ENCODE measurements around the gene ASB8. TPM values are rescaled to one million over a fixed set of nuclear protein-coding genes. Genes with fewer than 3 reads are reported as not detected.

ASB8 gene
- total RNA-seq, 1 donor from 2014 or later = 8.6 TPM

DNA sequence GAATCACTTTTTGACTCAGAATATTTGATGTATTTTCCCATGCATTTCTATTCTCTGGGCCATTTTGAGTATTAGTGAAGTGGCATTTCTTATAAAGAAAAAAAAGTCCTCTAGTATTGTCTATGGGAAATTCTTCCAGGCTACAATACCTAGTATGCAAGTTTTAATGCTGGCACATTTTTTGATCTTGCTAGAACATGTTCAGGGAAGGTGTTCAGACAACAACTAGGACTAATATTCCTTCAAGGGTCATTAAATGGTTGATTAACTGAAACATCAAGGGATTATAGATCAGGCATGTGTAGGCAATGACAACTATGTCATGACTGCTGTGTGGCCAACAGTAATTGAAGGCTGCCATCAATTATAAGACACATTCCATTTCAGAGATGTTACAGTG, 33.8 kb upstream of the ASB8 start:
- TF ChIP-seq, protein P1, sequence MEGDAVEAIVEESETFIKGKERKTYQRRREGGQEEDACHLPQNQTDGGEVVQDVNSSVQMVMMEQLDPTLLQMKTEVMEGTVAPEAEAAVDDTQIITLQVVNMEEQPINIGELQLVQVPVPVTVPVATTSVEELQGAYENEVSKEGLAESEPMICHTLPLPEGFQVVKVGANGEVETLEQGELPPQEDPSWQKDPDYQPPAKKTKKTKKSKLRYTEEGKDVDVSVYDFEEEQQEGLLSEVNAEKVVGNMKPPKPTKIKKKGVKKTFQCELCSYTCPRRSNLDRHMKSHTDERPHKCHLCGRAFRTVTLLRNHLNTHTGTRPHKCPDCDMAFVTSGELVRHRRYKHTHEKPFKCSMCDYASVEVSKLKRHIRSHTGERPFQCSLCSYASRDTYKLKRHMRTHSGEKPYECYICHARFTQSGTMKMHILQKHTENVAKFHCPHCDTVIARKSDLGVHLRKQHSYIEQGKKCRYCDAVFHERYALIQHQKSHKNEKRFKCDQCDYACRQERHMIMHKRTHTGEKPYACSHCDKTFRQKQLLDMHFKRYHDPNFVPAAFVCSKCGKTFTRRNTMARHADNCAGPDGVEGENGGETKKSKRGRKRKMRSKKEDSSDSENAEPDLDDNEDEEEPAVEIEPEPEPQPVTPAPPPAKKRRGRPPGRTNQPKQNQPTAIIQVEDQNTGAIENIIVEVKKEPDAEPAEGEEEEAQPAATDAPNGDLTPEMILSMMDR (conservative IDR thresholded peaks at IDR 0.05; ENCODE audit: low read depth, low read length) = no peak
- DNase-seq (ENCODE audit: low read depth) = no peak
- H3K4me3 ChIP-seq (ENCODE audit: low read depth, low read length) = no peak overlapping the region

DNA sequence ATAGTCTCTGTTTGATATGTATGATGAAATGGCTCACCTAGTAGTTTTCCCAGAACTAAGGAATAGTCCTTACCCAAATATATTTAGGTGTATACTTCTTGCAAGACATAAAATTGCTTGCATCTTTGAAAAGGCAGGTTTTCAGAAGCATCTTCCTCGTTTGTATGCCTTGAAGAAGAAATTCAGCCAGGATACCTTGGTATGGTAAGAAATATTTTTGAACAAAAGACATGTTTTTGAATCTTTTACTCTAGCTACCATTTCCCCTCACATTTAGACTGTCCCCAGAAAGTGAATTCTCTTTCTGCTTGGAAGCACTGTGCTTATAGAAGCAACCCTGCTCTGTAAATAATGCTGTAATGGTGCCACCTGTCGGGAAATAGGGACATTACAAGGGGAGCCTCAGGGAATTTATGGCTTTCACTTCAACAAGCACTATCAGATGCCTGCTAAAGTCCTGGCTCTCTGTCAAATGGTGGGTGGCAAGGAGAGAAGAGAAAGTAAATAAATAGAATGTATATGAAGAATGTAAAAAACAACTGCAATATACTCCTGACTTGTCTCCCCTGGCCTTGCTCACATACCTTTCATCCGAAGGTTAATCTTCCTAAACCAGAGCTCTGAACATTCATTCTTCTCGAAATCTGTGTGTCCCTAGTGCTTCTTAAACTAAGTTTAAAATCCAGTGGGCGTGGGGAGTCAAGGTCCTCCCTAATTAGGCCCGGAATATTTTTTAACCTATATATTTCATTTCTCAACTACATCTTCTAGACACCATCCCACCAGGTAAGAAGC, 32.2 kb upstream of the ASB8 start:
- no peak overlapping the region for H3K4me3 ChIP-seq (ENCODE audit: low read depth, low read length)
- TF ChIP-seq, protein P1 (conservative IDR thresholded peaks at IDR 0.05; ENCODE audit: low read depth, low read length) = peak; percentile 88
- no peak for DNase-seq (ENCODE audit: low read depth)

DNA sequence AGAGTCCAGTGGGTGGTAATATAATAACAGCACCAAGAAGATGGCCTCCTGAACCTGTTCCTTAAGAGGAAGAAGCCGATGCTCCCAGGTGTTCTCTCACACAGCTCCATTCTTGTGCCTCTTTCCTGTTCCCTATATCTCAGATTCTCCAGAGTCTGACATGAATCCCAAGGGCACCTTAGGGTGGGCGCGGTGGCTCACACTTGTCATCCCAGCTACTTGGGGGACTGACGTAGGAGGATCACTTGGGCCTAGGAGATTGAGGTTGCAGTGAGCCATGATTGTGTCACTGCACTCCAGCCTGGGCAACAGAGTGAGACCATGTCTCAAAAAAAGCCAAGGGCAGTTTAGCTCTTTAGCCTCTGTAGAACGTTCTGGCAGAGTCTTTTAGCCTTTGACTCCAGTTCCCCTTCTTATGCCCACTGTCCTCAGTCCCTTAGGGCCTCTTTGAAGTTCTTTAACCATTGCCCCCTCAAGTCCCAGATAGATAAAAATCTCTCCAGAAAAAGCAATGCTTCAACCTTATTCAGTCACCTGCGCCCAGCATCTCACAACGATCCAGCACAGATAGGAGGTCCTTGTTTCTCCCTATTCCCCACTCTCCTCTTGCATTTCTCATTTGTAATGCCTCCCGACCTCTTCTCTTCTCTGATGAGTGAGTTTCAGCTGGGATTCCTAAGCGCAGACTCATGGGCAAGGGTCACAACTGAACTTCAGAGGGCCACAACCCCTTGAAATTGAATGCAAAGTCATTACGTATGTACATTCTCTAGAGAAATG, 30.8 kb upstream of the ASB8 start:
- no peak overlapping the region for H3K4me3 ChIP-seq (ENCODE audit: low read depth, low read length)
- TF ChIP-seq, protein P1 (conservative IDR thresholded peaks at IDR 0.05; ENCODE audit: low read depth, low read length) = no peak
- DNase-seq (ENCODE audit: low read depth) = no peak

DNA sequence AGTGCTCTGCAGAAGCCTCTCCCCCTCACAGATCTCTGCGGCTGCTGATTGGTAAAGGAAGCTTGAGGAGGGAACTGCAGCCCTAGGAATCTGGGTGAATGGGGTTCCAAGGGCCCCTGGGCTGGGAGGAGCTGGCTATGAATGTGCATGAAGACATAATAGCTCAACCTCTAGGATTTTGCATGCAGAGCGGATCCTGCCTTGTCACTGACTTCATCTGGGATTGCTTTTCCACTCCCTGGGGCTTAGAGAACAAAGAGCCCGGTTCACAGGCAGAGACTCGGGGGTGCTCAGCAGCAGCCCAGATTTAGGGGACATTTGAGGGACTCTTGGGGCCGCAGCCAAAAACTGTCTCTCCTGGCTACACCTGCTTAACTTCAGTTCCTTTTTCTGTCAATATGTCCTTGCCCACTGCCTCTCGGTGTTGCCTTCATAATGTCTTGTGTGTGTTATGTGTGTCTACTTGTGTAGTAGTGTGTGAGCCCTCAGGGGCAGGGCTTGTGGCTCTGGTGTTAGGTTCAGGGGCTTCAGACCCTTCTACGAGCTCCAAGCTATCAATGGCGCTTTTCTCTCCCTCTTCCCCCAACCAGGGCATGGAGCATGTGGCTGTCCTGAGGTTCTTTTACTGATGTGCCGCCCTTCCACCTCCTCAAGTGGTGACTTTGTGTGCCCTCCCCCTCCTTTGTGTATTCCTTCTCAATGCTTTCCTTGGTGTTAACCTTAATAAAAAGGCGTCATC, 28.0 kb upstream of the ASB8 start:
- no peak for DNase-seq (ENCODE audit: low read depth)
- H3K4me3 ChIP-seq (ENCODE audit: low read depth, low read length) = no peak overlapping the region
- TF ChIP-seq, protein P1 (conservative IDR thresholded peaks at IDR 0.05; ENCODE audit: low read depth, low read length) = no peak

DNA sequence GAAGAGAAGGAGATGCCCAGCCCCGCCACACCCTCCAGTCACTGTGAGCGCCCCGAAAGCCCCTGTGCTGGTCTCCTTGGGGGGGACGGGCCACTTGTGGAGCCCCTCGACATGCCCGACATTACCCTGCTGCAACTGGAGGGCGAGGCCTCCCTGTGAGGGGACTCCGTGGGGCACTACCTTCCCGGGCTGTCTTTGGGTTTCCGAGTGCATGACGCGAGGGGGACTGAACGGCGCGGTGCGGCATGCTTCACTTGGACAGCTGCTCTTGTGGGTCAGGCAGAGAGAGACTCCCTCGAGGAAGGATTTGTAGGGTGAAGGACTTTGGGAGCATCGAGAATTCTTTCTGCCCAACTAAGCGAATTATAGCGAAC, 27.2 kb upstream of the ASB8 start:
- no peak overlapping the region for H3K4me3 ChIP-seq (ENCODE audit: low read depth, low read length)
- DNase-seq (ENCODE audit: low read depth) = no peak
- TF ChIP-seq, protein P1 (conservative IDR thresholded peaks at IDR 0.05; ENCODE audit: low read depth, low read length) = no peak

DNA sequence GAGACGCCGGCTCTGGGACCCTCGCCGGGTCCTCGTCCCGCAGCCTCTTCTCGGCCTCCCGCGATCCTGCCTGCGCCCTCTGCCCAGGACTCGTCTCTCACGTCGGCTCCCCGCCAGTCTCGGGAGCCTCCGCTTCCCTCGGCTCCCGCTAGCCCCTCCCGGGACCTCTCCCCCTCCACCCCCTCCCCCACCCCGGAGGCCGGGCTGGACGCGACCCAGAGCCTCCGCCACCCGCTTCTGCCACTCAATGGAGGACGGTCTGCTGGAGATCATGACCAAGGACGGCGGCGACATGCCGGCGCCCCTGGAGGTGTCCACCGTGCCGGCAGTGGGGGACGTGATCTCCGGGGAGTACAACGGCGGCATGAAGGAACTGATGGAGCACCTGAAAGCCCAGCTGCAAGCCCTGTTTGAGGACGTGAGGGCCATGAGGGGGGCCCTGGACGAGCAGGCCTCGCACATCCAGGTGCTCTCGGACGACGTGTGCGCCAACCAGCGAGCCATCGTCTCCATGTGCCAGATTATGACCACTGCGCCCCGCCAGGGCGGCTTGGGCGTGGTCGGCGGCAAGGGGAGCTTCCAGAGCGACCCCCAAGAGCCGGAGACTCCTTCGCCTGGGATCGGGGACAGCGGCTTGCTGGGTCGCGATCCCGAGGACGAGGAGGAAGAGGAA, 26.7 kb upstream of the ASB8 start:
- TF ChIP-seq, protein P1 (conservative IDR thresholded peaks at IDR 0.05; ENCODE audit: low read depth, low read length) = no peak
- peak overlapping the region; percentile 62 for H3K4me3 ChIP-seq (ENCODE audit: low read depth, low read length)
- no peak for DNase-seq (ENCODE audit: low read depth)
